ENCODE measurements around the gene TRPM5. TPM values are rescaled to one million over a fixed set of nuclear protein-coding genes. Genes with fewer than 3 reads are reported as not detected.

The TRPM5 gene
- total and polyA plus RNA-seq, 2 of the 8 experiments (the other 6 are each of a cell fraction or from before 2014, with no cell fraction given): 0.02 TPM; not detected in 1

DNA sequence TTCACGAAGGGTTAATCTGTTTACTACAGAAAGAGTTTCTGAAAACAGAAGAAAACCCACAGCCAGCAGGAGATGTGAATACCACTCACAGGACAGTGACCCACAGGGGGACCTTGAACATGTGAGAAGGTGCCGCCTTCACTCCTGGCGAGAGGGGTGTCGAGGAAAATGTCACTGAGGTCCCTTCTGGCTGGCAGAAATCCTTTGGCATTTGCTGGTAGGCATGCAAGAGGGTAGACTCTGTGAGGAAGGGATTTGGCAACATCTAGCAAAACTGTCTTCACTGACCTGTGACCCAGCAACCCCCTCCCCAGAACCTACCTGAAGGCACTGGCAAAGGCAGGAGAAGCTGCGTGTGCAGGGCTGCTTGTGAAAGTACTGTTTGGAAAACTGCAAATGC lies 9.1 kb upstream of the TRPM5 start:
- H3K14ac ChIP-seq (ENCODE audit: insufficient read length): no peak overlapping the region
- ChIA-PET CTCF (ENCODE audit: partially characterized antibody) (interaction anchor here (0.7 to 2.1 kb wide), 3 partner anchors 22 to 148 kb away, joined by 3 to 5 read pairs (median 5); no protein-coding TSS in a partner anchor), POLR2A (ENCODE audit: partially characterized antibody) (interaction anchor here (0.6 kb wide), 1 partner anchor 66 kb away, joined by 3 read pairs; no protein-coding TSS in a partner anchor)
- H3K56ac ChIP-seq (replicated peaks; ENCODE audit: insufficient read length, low read depth, low read length): no peak overlapping the region
- no peak overlapping the region for H3K27ac ChIP-seq (ENCODE audit: low read depth, low read length)
- no peak overlapping the region for H4K5ac ChIP-seq (ENCODE audit: insufficient read length, low read depth, low read length)
- H3K9me3 ChIP-seq (ENCODE audit: insufficient read depth in 2 of 2, low read depth in 1 of 2, low read length in 1 of 2): no peaks in the 10 kb centered on the region
- FAIRE-seq (no peak), DNase-seq (ENCODE audit: low read depth in 1 of 2, low spot score in 2 of 2) (no peak)
- TF ChIP-seq SP1 (IDR thresholded peaks at IDR 0.05; ENCODE audit: low read depth, low read length): no peak
- TF ChIP-seq RBBP5 (IDR thresholded peaks at IDR 0.05; ENCODE audit: borderline replicate concordance, low read depth, low read length): no peak
- TF ChIP-seq CTCF (IDR thresholded peaks at IDR 0.05; ENCODE audit: control extremely low read depth in 1 of 3, insufficient read depth in 1 of 3, low read depth in 1 of 3, low read length in 3 of 3): no peak
- TF ChIP-seq CEBPB (IDR thresholded peaks at IDR 0.05; ENCODE audit: low read depth, low read length): no peak
- no peak for TF ChIP-seq SIN3A (conservative IDR thresholded peaks at IDR 0.05 in 1 of 2, IDR thresholded peaks at IDR 0.05 in 1 of 2; ENCODE audit: low read depth in 1 of 2, low read length in 2 of 2)
- TF ChIP-seq, protein P1, sequence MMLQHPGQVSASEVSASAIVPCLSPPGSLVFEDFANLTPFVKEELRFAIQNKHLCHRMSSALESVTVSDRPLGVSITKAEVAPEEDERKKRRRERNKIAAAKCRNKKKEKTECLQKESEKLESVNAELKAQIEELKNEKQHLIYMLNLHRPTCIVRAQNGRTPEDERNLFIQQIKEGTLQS (IDR thresholded peaks at IDR 0.05; ENCODE audit: insufficient read depth, low read depth, low read length): no peak
- no peak for TF ChIP-seq TBP (IDR thresholded peaks at IDR 0.05; ENCODE audit: low read depth, low read length)
- TF ChIP-seq CREB1 (IDR thresholded peaks at IDR 0.05): no peak
- TF ChIP-seq MAFK (IDR thresholded peaks at IDR 0.05; ENCODE audit: low read depth, low read length): no peak
- H3K27me3 ChIP-seq (replicated peaks in 1 of 4; ENCODE audit: control insufficient read depth in 3 of 4, extremely low read depth in 1 of 4, insufficient read depth in 3 of 4, low read length in 3 of 4): peaks cover 8 to 50% (median 23%) of the 10 kb centered on the region in 4 experiments
- no peak overlapping the region for H2BK120ac ChIP-seq (replicated peaks; ENCODE audit: low read depth, low read length)
- H4K91ac ChIP-seq (replicated peaks; ENCODE audit: insufficient read length, low read length): no peak overlapping the region
- no peak overlapping the region for H3K4me3 ChIP-seq (ENCODE audit: extremely low read depth in 1 of 4, insufficient read depth in 2 of 4, low read depth in 3 of 4, low read length in 4 of 4)
- H2AFZ ChIP-seq (ENCODE audit: low read length): no peak overlapping the region
- no peaks in the 10 kb centered on the region for H3K4me1 ChIP-seq (replicated peaks in 1 of 4; ENCODE audit: control insufficient read depth in 3 of 4, insufficient read depth in 4 of 4, low read length in 3 of 4)
- no peak overlapping the region for H2BK5ac ChIP-seq (ENCODE audit: low read depth, low read length)
- H2BK20ac ChIP-seq (ENCODE audit: low read length): no peak overlapping the region
- peaks cover 0 to 5% of the 10 kb centered on the region in 2 experiments for H4K20me1 ChIP-seq (replicated peaks in 1 of 2; ENCODE audit: control insufficient read depth in 1 of 2, insufficient read depth in 2 of 2, low read length in 2 of 2)
- no peak overlapping the region for H2AK5ac ChIP-seq (ENCODE audit: low read depth, low read length)
- H4K8ac ChIP-seq (ENCODE audit: extremely low read depth, insufficient read depth, low read length): no peak overlapping the region
- 93% methylated on average over 5 of the region's 5 CpGs; no CpG with 5 or more reads in 1 of the 2 experiments for WGBS, 2 experiments (ENCODE audit: extremely low coverage in 1 of 2, insufficient coverage in 1 of 2, insufficient read length in 1 of 2, insufficient replicate concordance in 2 of 2, low coverage in 1 of 2, low lambda C conversion rate in 2 of 2, missing lambda C conversion rate in 1 of 2)
- H3K9ac ChIP-seq (replicated peaks in 1 of 4; ENCODE audit: extremely low read depth in 1 of 4, low read depth in 3 of 4, low read length in 3 of 4): no peak overlapping the region
- no peaks in the 10 kb centered on the region for H3K23me2 ChIP-seq (ENCODE audit: low read depth, low read length)
- H3K4me2 ChIP-seq (ENCODE audit: insufficient read depth in 1 of 2, low read depth in 2 of 2, low read length in 2 of 2): no peak overlapping the region
- no peak overlapping the region for H3K23ac ChIP-seq (ENCODE audit: insufficient read length)
- no peaks in the 10 kb centered on the region for H3K36me3 ChIP-seq (ENCODE audit: control insufficient read depth in 2 of 4, insufficient read depth in 4 of 4, low read length in 3 of 4)
- no peaks in the 10 kb centered on the region for H3K79me2 ChIP-seq (ENCODE audit: control insufficient read depth in 1 of 2, insufficient read depth in 2 of 2, low read length in 2 of 2)
- H3K79me1 ChIP-seq (ENCODE audit: low read depth, low read length): no peaks in the 10 kb centered on the region
- H2BK12ac ChIP-seq (ENCODE audit: low read depth, low read length): no peak overlapping the region
- H3K18ac ChIP-seq (ENCODE audit: extremely low read depth, low read length): no peak overlapping the region
- H3K4ac ChIP-seq (replicated peaks; ENCODE audit: insufficient read length, low read depth, low read length): no peak overlapping the region
- H2BK15ac ChIP-seq (ENCODE audit: low read length): no peak overlapping the region

Data from H1 (cell line).